Astrocyte (in vitro differentiated cells and primary cell): ENCODE measurements around the gene PIK3R1.

ENCODE experiments used
- EZH2 ChIP-seq: IDR thresholded peaks from 2 replicates; pipeline ENCODE4 v1.6.1; 2012; ENCODE audit warnings: mild to moderate bottlenecking, low read length, inconsistent platforms; ENCODE audit not compliant: insufficient read depth
- TF ChIP-seq, protein P1 (sequence below): IDR thresholded peaks from 2 replicates; pipeline ENCODE4 v1.5.1; 2011; ENCODE audit warnings: low read depth, mild to moderate bottlenecking, inconsistent platforms, low read length, moderate library complexity; ENCODE audit not compliant: insufficient read depth

DNA sequence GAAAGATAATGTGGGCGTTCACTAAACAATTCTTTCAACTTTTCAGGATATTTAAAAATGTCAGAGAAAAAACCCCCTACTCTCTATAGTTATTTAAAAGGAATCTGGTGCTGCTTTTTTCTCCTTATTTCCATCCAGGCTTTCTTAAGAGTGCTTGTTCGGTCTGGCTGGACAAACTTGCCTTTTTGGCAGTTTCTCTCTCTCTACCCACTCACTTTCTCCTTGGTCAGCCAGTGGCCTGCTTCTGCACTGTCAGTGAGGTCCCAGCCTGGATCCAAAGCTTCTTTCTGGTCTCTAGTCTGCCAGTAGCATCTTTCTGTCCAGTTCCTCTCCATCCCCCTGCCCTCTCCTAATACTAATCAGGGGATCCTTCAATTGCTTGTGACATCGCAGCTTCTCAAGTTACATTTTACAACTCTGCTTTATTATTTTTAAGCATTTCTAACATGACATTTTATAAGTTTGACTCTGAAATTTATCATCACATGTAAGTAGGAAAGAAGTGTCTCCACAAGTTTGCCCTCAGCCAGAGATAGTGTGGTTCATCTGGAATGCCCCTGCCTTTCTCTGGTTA, 50.4 kb downstream of the PIK3R1 start:
- TF ChIP-seq, protein P1, sequence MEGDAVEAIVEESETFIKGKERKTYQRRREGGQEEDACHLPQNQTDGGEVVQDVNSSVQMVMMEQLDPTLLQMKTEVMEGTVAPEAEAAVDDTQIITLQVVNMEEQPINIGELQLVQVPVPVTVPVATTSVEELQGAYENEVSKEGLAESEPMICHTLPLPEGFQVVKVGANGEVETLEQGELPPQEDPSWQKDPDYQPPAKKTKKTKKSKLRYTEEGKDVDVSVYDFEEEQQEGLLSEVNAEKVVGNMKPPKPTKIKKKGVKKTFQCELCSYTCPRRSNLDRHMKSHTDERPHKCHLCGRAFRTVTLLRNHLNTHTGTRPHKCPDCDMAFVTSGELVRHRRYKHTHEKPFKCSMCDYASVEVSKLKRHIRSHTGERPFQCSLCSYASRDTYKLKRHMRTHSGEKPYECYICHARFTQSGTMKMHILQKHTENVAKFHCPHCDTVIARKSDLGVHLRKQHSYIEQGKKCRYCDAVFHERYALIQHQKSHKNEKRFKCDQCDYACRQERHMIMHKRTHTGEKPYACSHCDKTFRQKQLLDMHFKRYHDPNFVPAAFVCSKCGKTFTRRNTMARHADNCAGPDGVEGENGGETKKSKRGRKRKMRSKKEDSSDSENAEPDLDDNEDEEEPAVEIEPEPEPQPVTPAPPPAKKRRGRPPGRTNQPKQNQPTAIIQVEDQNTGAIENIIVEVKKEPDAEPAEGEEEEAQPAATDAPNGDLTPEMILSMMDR = no peak
- no peak for TF ChIP-seq EZH2
